ENCODE data around the gene GNAQ. TPM values are rescaled to one million over a fixed set of nuclear protein-coding genes. Genes with fewer than 3 reads are reported as not detected.

GNAQ gene
- total and polyA plus RNA-seq, 2 of the 4 experiments (the other 2 are of a cell fraction): 23.1 to 50.7 TPM

DNA sequence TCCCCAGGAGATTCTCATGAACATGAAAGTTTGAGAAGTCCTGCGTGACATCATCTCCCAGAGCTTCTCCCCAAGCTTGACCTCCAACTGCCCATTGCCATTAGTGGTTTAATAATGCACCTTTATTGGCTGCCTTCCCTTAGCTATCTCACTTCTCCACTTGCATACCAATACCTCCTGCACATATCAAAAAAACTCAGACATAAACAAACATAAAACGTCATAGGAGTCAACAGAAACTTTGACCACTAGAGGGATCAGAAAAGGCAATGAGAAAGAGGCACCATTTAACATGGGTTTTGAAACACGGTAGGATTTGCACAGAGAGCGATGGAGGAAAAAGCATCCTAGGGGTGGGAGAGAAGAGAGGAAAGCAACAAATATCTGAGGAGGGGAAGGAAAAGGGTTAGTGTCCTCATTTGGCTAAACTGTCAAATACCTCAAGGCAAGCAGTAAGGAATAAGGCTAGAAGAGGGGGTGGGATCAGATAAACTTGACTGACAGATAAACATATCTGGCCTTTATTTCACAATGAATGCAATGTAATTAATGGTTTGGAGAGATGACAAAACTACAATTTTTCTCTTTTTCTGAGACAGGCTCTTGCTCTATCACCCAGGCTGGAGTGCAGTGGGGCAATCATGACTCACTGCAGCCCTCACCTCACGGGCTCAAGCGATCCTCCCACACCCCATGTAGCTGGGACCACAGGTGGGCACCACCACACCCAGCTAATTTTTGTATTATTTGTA is 27.0 kb downstream of the GNAQ start:
- peaks cover 27 to 74% of the 10 kb centered on the region in 2 experiments for H3K79me1 ChIP-seq (ENCODE audit: low read depth in 1 of 2, low read length in 2 of 2)
- H3K9me1 ChIP-seq (ENCODE audit: insufficient read depth, low read length): peaks cover 5% of the 10 kb centered on the region
- ATAC-seq (ENCODE audit: low read depth) (no peak), DNase-seq (peak; percentile 30)
- H3K18ac ChIP-seq (ENCODE audit: low read depth, low read length): no peak overlapping the region
- no peak overlapping the region for H3K56ac ChIP-seq (ENCODE audit: extremely low read depth, insufficient read depth, low read length)
- peaks cover 38% of the 10 kb centered on the region for H4K20me1 ChIP-seq (ENCODE audit: insufficient read depth, low read length)
- H3K4me3 ChIP-seq (ENCODE audit: insufficient read depth, low read depth, low read length): no peak overlapping the region
- H3K4me1 ChIP-seq (ENCODE audit: control insufficient read depth, insufficient read depth, low read length): peaks cover 4% of the 10 kb centered on the region; the same call in 1 of the 2 replicates
- CTCF ChIA-PET: no interaction called here
- H4K8ac ChIP-seq (ENCODE audit: low read depth in 2 of 2, low read length in 2 of 2): no peak overlapping the region
- H2BK15ac ChIP-seq (ENCODE audit: low read depth, low read length): no peak overlapping the region
- H3K9me3 ChIP-seq (ENCODE audit: control insufficient read depth, insufficient read depth, low read length): no peaks in the 10 kb centered on the region
- H4K91ac ChIP-seq (ENCODE audit: insufficient read depth, low read depth, low read length): no peak overlapping the region
- BruUV-seq (replicated peaks): no TSS peak
- no peaks in the 10 kb centered on the region for H3K27me3 ChIP-seq (ENCODE audit: control insufficient read depth, insufficient read depth, low read length)
- intact Hi-C loops (cut with micrococcal nuclease): no loop called here
- H3K27ac ChIP-seq (ENCODE audit: insufficient read depth, low read length): no peak overlapping the region
- in situ Hi-C loops (cut with MboI; ENCODE audit: low sequenced_read_pairs): no loop called here
- H2BK120ac ChIP-seq (ENCODE audit: low read depth, low read length): no peak overlapping the region
- H3K4me2 ChIP-seq (ENCODE audit: low read depth, low read length): no peak overlapping the region
- no peak overlapping the region for H3K4ac ChIP-seq (ENCODE audit: low read depth, low read length)
- H2AK9ac ChIP-seq (replicated peaks; ENCODE audit: low read depth, low read length, poor library complexity): no peak overlapping the region
- dilution Hi-C loops (cut with HindIII; ENCODE audit: low sequenced_read_pairs, unreplicated experiment): no loop called here
- POLR2A ChIA-PET (ENCODE audit: unreplicated experiment): interaction anchor here (0.5 kb wide), 1 partner anchor 261 kb away, joined by 4 read pairs; no protein-coding TSS in a partner anchor
- H3K9ac ChIP-seq (ENCODE audit: low read depth, low read length): no peak overlapping the region
- 100% methylated on average over 1 of the region's 6 CpGs; no CpG with 5 or more reads in 1 of the 2 experiments for WGBS, 2 experiments (ENCODE audit: extremely low coverage in 2 of 2, insufficient read length in 1 of 2)
- no peak overlapping the region for H2AK5ac ChIP-seq (ENCODE audit: low read depth, low read length)
- H4K5ac ChIP-seq (ENCODE audit: low read depth, low read length): no peak overlapping the region
- TF ChIP-seq SMC3 (IDR thresholded peaks at IDR 0.05; ENCODE audit: low read depth, low read length): peak; percentile 9; the same call in 1 of the 2 replicates
- TF ChIP-seq CEBPB (IDR thresholded peaks at IDR 0.05; ENCODE audit: low read depth, low read length): no peak
- H2BK5ac ChIP-seq (ENCODE audit: low read depth, low read length, poor library complexity, severe bottlenecking): no peak overlapping the region
- 0 out of 2 replicates have a peak overlapping the region, but pooled peaks have one; percentile 18 for H3K14ac ChIP-seq (replicated peaks; ENCODE audit: low read depth, low read length)
- H3K36me3 ChIP-seq (ENCODE audit: control insufficient read depth, insufficient read depth, low read length): peaks cover 2% of the 10 kb centered on the region; the same call in 1 of the 2 replicates
- H3K23ac ChIP-seq (ENCODE audit: low read depth, low read length): no peak overlapping the region
- H2AFZ ChIP-seq (replicated peaks; ENCODE audit: low read length, poor library complexity): no peak overlapping the region
- no peak overlapping the region for H2BK20ac ChIP-seq (ENCODE audit: low read depth, low read length)

Data from IMR-90 (cell line).